CD4-positive, alpha-beta T cell (primary cell): ENCODE data around the gene TMEM100. TPM values are rescaled to one million over a fixed set of nuclear protein-coding genes. Genes with fewer than 3 reads are reported as not detected.

ENCODE experiments used
- ATAC-seq: fragments of 200-7000 bp; cut with Tn5 transposase; one replicate; pipeline ENCODE4 v1.10.0; 2022; ENCODE audit warnings: mild to moderate bottlenecking; ENCODE audit not compliant: poor library complexity
- CTCF ChIA-PET: fragments of 350-600 bp; sonication (Branson Sonifier 250); formaldehyde crosslinking; loops from one replicate; lab custom pipeline; 2021; ENCODE audit warnings: antibody characterized with exemption, inconsistent platforms; lab: Charles Lee
- POLR2A ChIA-PET: fragments of 350-600 bp; sonication (Branson Sonifier 250); formaldehyde crosslinking; loops from one replicate; lab custom pipeline; 2021; ENCODE audit warnings: antibody characterized with exemption, inconsistent platforms; lab: Charles Lee
- DNase-seq, 14 experiments: peaks; one replicate each; pipeline ENCODE4 v3.0.0-alpha.2; 2013 to 2020; ENCODE audit warnings: mixed read lengths in 2 of 14
- H3K27ac ChIP-seq, 2 donors: one replicate each; pipeline versions ENCODE4 v1.5.1 to v1.7.0; 2013; ENCODE audit warnings: low read length in 2 of 2, low read depth in 1 of 2, mild to moderate bottlenecking in 1 of 2
- H3K27me3 ChIP-seq, 2 experiments: 1 replicate in 1 of 2; 2 replicates in 1 of 2; pipeline versions ENCODE4 v1.6.1 to v1.7.0; 2013; ENCODE audit warnings: low read length in 2 of 2, control low read depth in 1 of 2, mild to moderate bottlenecking in 1 of 2, moderate library complexity in 1 of 2; ENCODE audit not compliant: insufficient read depth in 2 of 2, control insufficient read depth in 1 of 2
- H3K36me3 ChIP-seq: one replicate; pipeline ENCODE4 v1.6.1; 2013; ENCODE audit warnings: low read length, control low read depth; ENCODE audit not compliant: insufficient read depth
- H3K4me1 ChIP-seq: one replicate; pipeline ENCODE4 v1.6.1; 2013; ENCODE audit warnings: low read length, control low read depth; ENCODE audit not compliant: insufficient read depth
- H3K4me3 ChIP-seq: one replicate; pipeline ENCODE4 v1.5.1; 2013; ENCODE audit warnings: mild to moderate bottlenecking, low read length, moderate library complexity
- H3K9me3 ChIP-seq, 2 experiments: 1 replicate in 1 of 2; 2 replicates in 1 of 2; pipeline versions ENCODE4 v1.6.1 to v1.7.0; 2013; ENCODE audit warnings: low read length in 2 of 2, mild to moderate bottlenecking in 2 of 2, control low read depth in 1 of 2, moderate library complexity in 1 of 2; ENCODE audit not compliant: control insufficient read depth in 1 of 2, insufficient read depth in 1 of 2
- H3K27ac Mint-ChIP-seq: one replicate; pipeline ENCODE4 v1.8.0; 2020; ENCODE audit warnings: mixed read lengths
- H3K27me3 Mint-ChIP-seq: one replicate; pipeline ENCODE4 v1.8.0; 2021; ENCODE audit warnings: mixed read lengths
- H3K36me3 Mint-ChIP-seq: one replicate; pipeline ENCODE4 v1.8.0; 2021; ENCODE audit warnings: low read depth, mixed read lengths
- H3K4me1 Mint-ChIP-seq: one replicate; pipeline ENCODE4 v1.8.0; 2021; ENCODE audit warnings: low read depth, mixed read lengths
- H3K4me3 Mint-ChIP-seq: one replicate; pipeline ENCODE4 v1.8.0; 2020; ENCODE audit warnings: mild to moderate bottlenecking, mixed read lengths
- H3K9me3 Mint-ChIP-seq: one replicate; pipeline ENCODE4 v1.8.0; 2020; ENCODE audit warnings: mixed read lengths
- intact Hi-C, 2 experiments: fragments of 100-400 bp; cut with DNase I in 1 of 2; cut with micrococcal nuclease in 1 of 2; formaldehyde crosslinking; loops; one replicate each; pipeline versions ENCODE4 v1.15.1 to v1.9.0; 2023 to 2025; cut with DNase I, micrococcal nuclease
- total RNA-seq, 174 experiments: library from RNA in 2 of 174; stranded (reverse) in 2 of 174; gene quantifications; one replicate each; pipeline ENCODE4 v1.2.3 and lab custom pipeline; 2021 to 2026
- TF ChIP-seq, protein P1 (sequence below): fragments of 200-600 bp; IDR thresholded peaks from one replicate; pipeline ENCODE4 v1.8.0; 2022; ENCODE audit warnings: antibody characterized with exemption, mild to moderate bottlenecking

Gene TMEM100
- total RNA-seq, 2 experiments from 2014 or later = not detected

DNA sequence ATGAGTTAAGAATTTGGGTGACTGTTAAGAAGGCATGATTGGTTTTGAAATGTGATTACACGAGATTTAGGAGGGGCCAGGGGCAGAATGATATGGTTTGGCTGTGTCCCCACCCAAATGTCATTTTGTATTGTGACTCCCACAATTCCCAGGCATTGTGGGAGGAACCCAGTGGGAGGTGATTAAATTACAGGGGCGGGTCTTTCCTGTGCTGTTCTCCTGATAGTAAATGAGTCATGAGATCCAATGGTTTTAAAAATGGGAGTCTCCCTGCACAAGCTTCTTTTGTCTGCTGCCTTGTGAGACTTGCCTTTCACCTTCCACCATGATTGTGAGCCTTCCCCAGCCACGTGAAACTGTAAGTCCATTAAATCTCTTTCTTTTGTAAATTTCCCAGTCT, 34.6 kb downstream of the TMEM100 start:
- no peak overlapping the region for H3K27ac ChIP-seq
- DNase-seq = no peak
- H3K4me3 Mint-ChIP-seq = no peak overlapping the region
- H3K9me3 ChIP-seq = peaks cover 0 to 3% of the 10 kb centered on the region in 2 experiments
- H3K27me3 ChIP-seq = no peaks in the 10 kb centered on the region
- POLR2A ChIA-PET = no interaction called here
- H3K4me3 ChIP-seq = no peak overlapping the region
- no peaks in the 10 kb centered on the region for H3K36me3 ChIP-seq
- no peak for ATAC-seq
- no peaks in the 10 kb centered on the region for H3K4me1 Mint-ChIP-seq
- H3K4me1 ChIP-seq = no peaks in the 10 kb centered on the region
- intact Hi-C loops = loop anchor here in 1 of 2 experiments (10.0 kb wide), 1 partner anchor 53 kb away; no protein-coding TSS in a partner anchor
- peaks cover 31% of the 10 kb centered on the region for H3K27me3 Mint-ChIP-seq
- H3K9me3 Mint-ChIP-seq = no peaks in the 10 kb centered on the region
- H3K36me3 Mint-ChIP-seq = no peaks in the 10 kb centered on the region
- TF ChIP-seq, protein P1, sequence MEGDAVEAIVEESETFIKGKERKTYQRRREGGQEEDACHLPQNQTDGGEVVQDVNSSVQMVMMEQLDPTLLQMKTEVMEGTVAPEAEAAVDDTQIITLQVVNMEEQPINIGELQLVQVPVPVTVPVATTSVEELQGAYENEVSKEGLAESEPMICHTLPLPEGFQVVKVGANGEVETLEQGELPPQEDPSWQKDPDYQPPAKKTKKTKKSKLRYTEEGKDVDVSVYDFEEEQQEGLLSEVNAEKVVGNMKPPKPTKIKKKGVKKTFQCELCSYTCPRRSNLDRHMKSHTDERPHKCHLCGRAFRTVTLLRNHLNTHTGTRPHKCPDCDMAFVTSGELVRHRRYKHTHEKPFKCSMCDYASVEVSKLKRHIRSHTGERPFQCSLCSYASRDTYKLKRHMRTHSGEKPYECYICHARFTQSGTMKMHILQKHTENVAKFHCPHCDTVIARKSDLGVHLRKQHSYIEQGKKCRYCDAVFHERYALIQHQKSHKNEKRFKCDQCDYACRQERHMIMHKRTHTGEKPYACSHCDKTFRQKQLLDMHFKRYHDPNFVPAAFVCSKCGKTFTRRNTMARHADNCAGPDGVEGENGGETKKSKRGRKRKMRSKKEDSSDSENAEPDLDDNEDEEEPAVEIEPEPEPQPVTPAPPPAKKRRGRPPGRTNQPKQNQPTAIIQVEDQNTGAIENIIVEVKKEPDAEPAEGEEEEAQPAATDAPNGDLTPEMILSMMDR = no peak
- no peak overlapping the region for H3K27ac Mint-ChIP-seq
- CTCF ChIA-PET = no interaction called here

- intact Hi-C loops = loop anchor here in 1 of 2 experiments (10.0 kb wide), 1 partner anchor 52 kb away; no protein-coding TSS in a partner anchor
- peaks cover 34% of the 10 kb centered on the region for H3K27me3 Mint-ChIP-seq
- peaks cover 0 to 3% of the 10 kb centered on the region in 2 experiments for H3K9me3 ChIP-seq
- H3K36me3 Mint-ChIP-seq = no peaks in the 10 kb centered on the region
- H3K4me3 Mint-ChIP-seq = no peak overlapping the region
- no peak overlapping the region for H3K27ac Mint-ChIP-seq
- H3K27ac ChIP-seq = no peak overlapping the region
- H3K27me3 ChIP-seq = peaks cover 0 to 3% of the 10 kb centered on the region in 2 experiments
- DNase-seq (no peak), ATAC-seq (no peak)
- TF ChIP-seq, protein P1 = no peak
- no peak overlapping the region for H3K4me3 ChIP-seq
- POLR2A ChIA-PET = no interaction called here
- CTCF ChIA-PET = no interaction called here
- no peaks in the 10 kb centered on the region for H3K9me3 Mint-ChIP-seq
- no peaks in the 10 kb centered on the region for H3K36me3 ChIP-seq
- no peaks in the 10 kb centered on the region for H3K4me1 Mint-ChIP-seq
- H3K4me1 ChIP-seq = no peaks in the 10 kb centered on the region
Measured at GRCh38 chr17:55687037-55687436, 35.6 kb downstream of the TMEM100 start.

DNA sequence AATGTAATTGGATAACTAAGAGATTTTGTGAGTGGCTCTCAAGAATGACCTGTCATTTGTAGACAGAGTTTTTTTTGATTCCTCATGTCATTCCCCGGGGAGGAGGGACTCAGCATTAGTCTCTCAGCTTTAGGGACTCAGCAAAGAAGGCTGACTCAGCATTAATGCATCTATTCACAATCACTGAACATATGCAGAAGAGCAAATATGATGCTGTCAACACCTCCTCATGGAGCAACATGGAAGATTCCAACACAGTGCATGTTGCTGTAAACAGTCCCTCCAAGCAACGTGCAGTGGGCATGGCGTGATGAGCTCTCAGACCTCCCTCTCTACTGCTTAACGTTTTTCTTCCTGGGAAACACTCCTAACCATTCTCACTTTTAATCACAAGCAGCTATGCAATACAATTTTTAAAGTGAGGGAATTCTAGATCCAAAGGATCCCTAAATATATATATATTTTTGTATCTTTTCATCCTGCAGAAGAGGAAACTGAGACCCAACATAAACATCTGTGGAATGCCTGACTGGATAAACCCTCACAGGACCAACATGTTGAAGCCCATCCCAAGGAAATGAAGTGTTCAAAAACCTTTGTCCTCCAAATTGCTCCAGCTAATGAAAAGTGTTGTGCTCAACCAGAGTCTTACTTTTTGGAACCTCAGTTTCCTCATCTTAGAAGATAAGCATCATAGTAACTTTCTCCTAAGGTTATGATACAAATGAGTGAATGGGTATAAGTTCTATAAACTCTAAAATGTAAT, 38.9 kb downstream of the TMEM100 start:
- ATAC-seq = no peak
- H3K4me1 Mint-ChIP-seq = no peaks in the 10 kb centered on the region
- no peak overlapping the region for H3K27ac Mint-ChIP-seq
- H3K27me3 Mint-ChIP-seq = peaks cover 45% of the 10 kb centered on the region
- Histone ChIP-seq H3K9me3 (peaks cover 0 to 3% of the 10 kb centered on the region in 2 experiments), H3K4me1 (no peaks in the 10 kb centered on the region), H3K36me3 (no peaks in the 10 kb centered on the region), H3K4me3 (no peak overlapping the region), H3K27ac (no peak overlapping the region), H3K27me3 (peaks cover 3 to 15% of the 10 kb centered on the region in 2 experiments)
- TF ChIP-seq, protein P1 = no peak
- H3K9me3 Mint-ChIP-seq = no peaks in the 10 kb centered on the region
- H3K4me3 Mint-ChIP-seq = no peak overlapping the region
- intact Hi-C loops = loop anchor here in 1 of 2 experiments (10.0 kb wide), 1 partner anchor 49 kb away; no protein-coding TSS in a partner anchor
- CTCF ChIA-PET = no interaction called here
- POLR2A ChIA-PET = no interaction called here
- no peak for DNase-seq
- no peaks in the 10 kb centered on the region for H3K36me3 Mint-ChIP-seq
